Stomach (tissue), 9 donors: Measurements from ENCODE around the gene RSAD1. TPM values are rescaled to one million over a fixed set of nuclear protein-coding genes. Genes with fewer than 3 reads are reported as not detected.
A peak's percentile ranks its signal among the peaks of the same experiment; 100 is the strongest.

Experiments used
- DNase-seq, 2 donors: peaks; one replicate each; pipeline versions ENCODE4 v3.0.0 to v3.0.0-alpha.2; 2013 to 2019
- H3K27ac ChIP-seq, 5 donors: fragments of 200-600 bp in 4 of 5; sonication (generic) in 4 of 5; one replicate each; pipeline ENCODE4 v1.5.1; 2013 to 2019; ENCODE audit warnings: mild to moderate bottlenecking in 1 of 5, moderate library complexity in 1 of 5
- H3K27me3 ChIP-seq, 3 donors: fragments of 200-600 bp; sonication (generic); one replicate each; pipeline ENCODE4 v1.5.1; 2017 to 2019; ENCODE audit warnings: mixed run types in 1 of 3
- H3K36me3 ChIP-seq, 4 donors: fragments of 200-600 bp; sonication (generic); 1 replicate in 3 of 4; 2 replicates in 1 of 4; pipeline ENCODE4 v1.5.1; 2016 to 2019
- H3K4me1 ChIP-seq, 4 donors: fragments of 200-600 bp; sonication (generic); one replicate each; pipeline ENCODE4 v1.5.1; 2016 to 2019
- H3K4me3 ChIP-seq, 4 donors: fragments of 200-600 bp; sonication (generic) in 3 of 4; one replicate each; pipeline ENCODE4 v1.5.1; 2016 to 2019; ENCODE audit warnings: mild to moderate bottlenecking in 1 of 4
- H3K9me3 ChIP-seq, 4 donors: fragments of 200-600 bp; sonication (generic); one replicate each; pipeline ENCODE4 v1.5.1; 2016 to 2019
- EP300 ChIP-seq: sonication (generic); formaldehyde crosslinking; IDR thresholded peaks from one replicate; pipeline ENCODE4 v1.6.1; 2017; ENCODE audit warnings: antibody characterized with exemption
- POLR2A ChIP-seq, 4 donors: fragments of 450-650 bp; IDR thresholded peaks; one replicate each; pipeline ENCODE4 v1.6.1; 2016; ENCODE audit warnings: antibody characterized with exemption in 4 of 4, control low read depth in 2 of 4, mild to moderate bottlenecking in 1 of 4, moderate library complexity in 1 of 4
- POLR2AphosphoS5 ChIP-seq, 3 donors: sonication (generic); formaldehyde crosslinking; IDR thresholded peaks; one replicate each; pipeline ENCODE4 v1.6.1; 2016; ENCODE audit warnings: antibody characterized with exemption in 3 of 3
- WGBS, 5 donors: extraction: QIAGEN DNeasy Blood & Tissue Kit in 3 of 5; methylation state at CpG; one replicate each; pipeline versions ENCODE4 v1.1.5 to v1.1.7; 2013 to 2018; 5-methylcytosine and 5-hydroxymethylcytosine counted together
- intact Hi-C: fragments of 100-400 bp; cut with DNase I; formaldehyde crosslinking; loops from one replicate; pipeline ENCODE4 v1.15.1; 2023; ENCODE audit warnings: low total_unique reads
- polyA plus RNA-seq, 3 donors: library from polyadenylated mRNA; stranded (reverse); fragments of 200-250 nt; gene quantifications; one replicate each; pipeline ENCODE4 v1.2.3, GENCODE V29; 2013
- total RNA-seq, 5 donors: library from RNA; depleted of rRNA; stranded (reverse); fragments of >200 nt; gene quantifications; one replicate each; pipeline versions ENCODE4 v1.1.0 to v1.2.3, GENCODE V29; 2014 to 2016
- TF ChIP-seq, protein P1 (sequence below), 7 experiments: fragments of 450-650 bp in 4 of 7; fragments of 200-600 bp in 3 of 7; sonication (generic) in 3 of 7; IDR thresholded peaks; one replicate each; pipeline ENCODE4 v1.5.1; 2016 to 2019; ENCODE audit warnings: antibody characterized with exemption in 7 of 7, control low read depth in 2 of 7, mild to moderate bottlenecking in 1 of 7
- donor health status: healthy with polysubstance abuse.
- donor health status: Bipolar disorder and iron deficiency.
- donor health status: healthy.

RSAD1 gene
- total and polyA plus RNA-seq, 8 donors, result 18.7 to 54.8 (median 26.3) TPM

DNA sequence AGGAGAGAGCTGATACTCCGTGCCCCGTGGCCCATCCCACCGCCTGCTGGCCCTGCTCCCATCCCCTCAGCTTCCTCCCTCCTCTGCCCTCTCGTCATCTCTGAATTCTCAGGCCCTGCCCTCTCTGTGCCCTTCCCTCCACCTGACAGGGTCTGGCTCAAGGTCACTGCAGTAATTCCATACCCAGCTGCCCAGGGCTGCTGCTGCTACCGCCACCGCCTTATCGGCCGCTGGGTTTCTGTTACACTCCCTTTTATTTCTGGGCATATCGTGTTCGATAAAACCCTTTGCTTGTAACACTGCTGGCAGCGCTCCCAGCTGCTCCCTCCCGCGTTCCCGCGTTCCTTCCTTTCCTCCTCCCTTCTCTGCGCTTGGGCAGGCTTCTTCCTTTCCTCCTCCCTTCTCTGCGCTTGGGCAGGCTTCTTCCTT lies 55.1 kb downstream of the RSAD1 start:
- Histone ChIP-seq H3K36me3 (peaks cover 12 to 24% (median 19%) of the 10 kb centered on the region in 4 donors), H3K27me3 (peaks cover 0 to 59% (median 24%) of the 10 kb centered on the region in 3 donors), H3K9me3 (no peaks in the 10 kb centered on the region), H3K4me3 (peak overlapping the region; percentile 43 to 59 (median 53)), H3K4me1 (peaks cover 37 to 68% (median 64%) of the 10 kb centered on the region in 4 donors), H3K27ac (peak overlapping the region; percentile 86 to 95 (median 91))
- intact Hi-C loops, result loop anchor here (10.0 kb wide), 1 partner anchor 49 kb away; no protein-coding TSS in a partner anchor
- TF ChIP-seq POLR2A (IDR thresholded peaks at IDR 0.05) (peak in 2 of 4 donors; percentile 12 to 73), EP300 (no peak), POLR2AphosphoS5 (IDR thresholded peaks at IDR 0.05) (peak in 2 of 3 donors; percentile 82 to 87)
- 0 to 3% (median 2%) methylated on average over 17 of the region's 17 CpGs for WGBS, 5 donors
- DNase-seq, result peak; percentile 88 to 97

DNA sequence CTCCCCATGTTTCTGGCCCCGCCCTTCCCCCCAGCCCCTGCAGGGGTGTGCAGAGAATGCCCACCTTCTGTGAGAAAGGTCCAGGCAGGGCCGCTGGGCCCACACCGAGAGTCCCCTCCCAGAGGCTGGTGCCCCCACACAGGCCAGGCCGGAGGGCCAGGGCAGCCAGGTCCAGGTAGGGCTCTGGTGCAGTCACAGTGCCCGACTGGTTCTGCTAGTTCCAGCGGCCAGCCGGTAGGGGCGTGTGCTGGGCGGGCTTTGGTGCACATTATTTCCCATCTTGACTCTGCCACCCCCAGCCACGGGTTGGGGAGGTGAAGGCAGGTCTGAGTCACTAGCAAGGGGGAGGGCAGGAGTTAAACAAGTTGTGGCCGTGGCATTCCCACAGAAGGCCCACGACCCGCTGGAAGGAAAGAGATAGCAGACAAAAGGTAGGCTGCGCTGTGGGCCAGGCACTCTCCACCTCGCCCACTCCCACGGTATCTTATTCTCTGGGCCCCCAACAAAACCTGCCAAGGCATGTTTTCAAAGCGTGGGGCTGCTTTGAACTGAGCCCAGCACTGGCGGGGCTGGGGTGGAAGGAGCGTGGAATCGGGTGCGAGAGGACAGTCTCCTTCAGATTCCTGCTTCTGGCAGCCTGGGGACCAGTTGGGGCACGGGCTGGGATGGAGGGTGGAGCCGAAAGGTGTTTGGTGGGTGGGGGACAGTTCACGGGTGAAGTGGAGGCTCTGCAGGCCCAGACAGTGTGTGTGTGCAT lies 55.7 kb downstream of the RSAD1 start:
- peaks cover 0 to 53% (median 24%) of the 10 kb centered on the region in 3 donors for H3K27me3 ChIP-seq
- peak in 2 of 3 donors; percentile 84 to 88 for TF ChIP-seq POLR2AphosphoS5 (IDR thresholded peaks at IDR 0.05)
- TF ChIP-seq, protein P1, sequence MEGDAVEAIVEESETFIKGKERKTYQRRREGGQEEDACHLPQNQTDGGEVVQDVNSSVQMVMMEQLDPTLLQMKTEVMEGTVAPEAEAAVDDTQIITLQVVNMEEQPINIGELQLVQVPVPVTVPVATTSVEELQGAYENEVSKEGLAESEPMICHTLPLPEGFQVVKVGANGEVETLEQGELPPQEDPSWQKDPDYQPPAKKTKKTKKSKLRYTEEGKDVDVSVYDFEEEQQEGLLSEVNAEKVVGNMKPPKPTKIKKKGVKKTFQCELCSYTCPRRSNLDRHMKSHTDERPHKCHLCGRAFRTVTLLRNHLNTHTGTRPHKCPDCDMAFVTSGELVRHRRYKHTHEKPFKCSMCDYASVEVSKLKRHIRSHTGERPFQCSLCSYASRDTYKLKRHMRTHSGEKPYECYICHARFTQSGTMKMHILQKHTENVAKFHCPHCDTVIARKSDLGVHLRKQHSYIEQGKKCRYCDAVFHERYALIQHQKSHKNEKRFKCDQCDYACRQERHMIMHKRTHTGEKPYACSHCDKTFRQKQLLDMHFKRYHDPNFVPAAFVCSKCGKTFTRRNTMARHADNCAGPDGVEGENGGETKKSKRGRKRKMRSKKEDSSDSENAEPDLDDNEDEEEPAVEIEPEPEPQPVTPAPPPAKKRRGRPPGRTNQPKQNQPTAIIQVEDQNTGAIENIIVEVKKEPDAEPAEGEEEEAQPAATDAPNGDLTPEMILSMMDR (IDR thresholded peaks at IDR 0.05), result peak in 4 of 7 experiments; percentile 15 to 57 (median 34)
- TF ChIP-seq EP300, result no peak
- TF ChIP-seq POLR2A (IDR thresholded peaks at IDR 0.05), result peak in 2 of 4 donors; percentile 7 to 19
- H3K4me1 ChIP-seq, result peaks cover 41 to 74% (median 71%) of the 10 kb centered on the region in 4 donors
- peak overlapping the region; percentile 86 to 95 (median 91) for H3K27ac ChIP-seq
- H3K36me3 ChIP-seq, result peaks cover 12 to 31% (median 26%) of the 10 kb centered on the region in 4 donors
- peak overlapping the region; percentile 43 to 59 (median 53) for H3K4me3 ChIP-seq
- intact Hi-C loops, result loop anchor here (10.0 kb wide), 1 partner anchor 50 kb away; no protein-coding TSS in a partner anchor
- 21 to 51% (median 36%) methylated on average over 15 to 24 of the region's 24 CpGs for WGBS, 5 donors
- DNase-seq, result peak; percentile 83 to 90
- no peaks in the 10 kb centered on the region for H3K9me3 ChIP-seq

DNA sequence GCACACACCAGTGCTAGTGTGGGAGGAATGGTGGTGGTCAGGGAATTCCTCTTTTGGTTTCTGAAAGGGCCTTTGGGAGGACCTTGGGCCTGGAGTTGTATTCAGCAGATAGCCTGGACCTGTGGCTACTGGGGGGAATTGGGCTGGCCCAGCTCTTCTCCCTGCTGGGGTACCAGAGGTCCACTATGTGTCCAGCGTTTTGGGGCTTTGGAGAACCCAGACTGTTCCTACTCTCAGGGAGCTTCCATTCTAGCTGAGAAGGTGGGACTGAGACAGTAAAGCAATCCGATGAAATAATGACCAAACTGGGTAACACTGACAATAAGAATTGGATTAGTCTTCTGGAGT lies 56.3 kb downstream of the RSAD1 start:
- H3K4me1 ChIP-seq, result peaks cover 44 to 79% (median 75%) of the 10 kb centered on the region in 4 donors
- peak overlapping the region; percentile 43 to 59 (median 53) for H3K4me3 ChIP-seq
- peak overlapping the region; percentile 86 to 95 (median 91) for H3K27ac ChIP-seq
- H3K36me3 ChIP-seq, result peaks cover 12 to 35% (median 30%) of the 10 kb centered on the region in 4 donors
- intact Hi-C loops, result loop anchor here (10.0 kb wide), 1 partner anchor 50 kb away; no protein-coding TSS in a partner anchor
- no peak for DNase-seq
- WGBS, 5 donors, result 44 to 74% (median 53%) methylated on average over 2 of the region's 2 CpGs
- peaks cover 0 to 50% (median 24%) of the 10 kb centered on the region in 3 donors for H3K27me3 ChIP-seq
- no peaks in the 10 kb centered on the region for H3K9me3 ChIP-seq
- TF ChIP-seq POLR2A (IDR thresholded peaks at IDR 0.05), result no peak
- TF ChIP-seq, protein P1 (IDR thresholded peaks at IDR 0.05), result no peak
- no peak for TF ChIP-seq POLR2AphosphoS5 (IDR thresholded peaks at IDR 0.05)
- no peak for TF ChIP-seq EP300

DNA sequence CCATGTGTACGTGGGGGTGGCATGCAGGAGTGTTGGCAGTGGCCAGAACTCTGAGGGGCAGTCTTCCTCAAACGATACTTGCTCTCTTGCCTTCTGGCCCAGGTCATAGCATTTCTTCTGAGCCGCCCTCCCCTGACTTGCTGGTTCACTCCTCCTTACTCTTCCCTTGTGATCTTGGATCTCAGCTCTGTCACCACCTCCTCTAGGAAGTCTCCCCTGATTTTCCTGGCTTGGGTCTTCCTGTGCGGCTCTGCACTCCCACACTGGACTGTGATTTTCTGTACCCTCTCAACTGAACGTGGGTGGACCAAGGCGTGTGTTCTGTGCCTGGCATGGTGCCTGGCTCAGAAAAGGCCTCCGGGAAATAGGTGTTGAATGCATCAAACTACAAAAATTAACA lies 56.7 kb downstream of the RSAD1 start:
- TF ChIP-seq EP300, result no peak
- TF ChIP-seq POLR2AphosphoS5 (IDR thresholded peaks at IDR 0.05), result no peak
- TF ChIP-seq, protein P1 (IDR thresholded peaks at IDR 0.05), result no peak
- no peak for TF ChIP-seq POLR2A (IDR thresholded peaks at IDR 0.05)
- WGBS, 5 donors, result 37 to 65% (median 52%) methylated on average over 7 of the region's 7 CpGs
- H3K27me3 ChIP-seq, result peaks cover 0 to 45% (median 24%) of the 10 kb centered on the region in 3 donors
- no peak for DNase-seq
- peak overlapping the region; percentile 86 to 95 (median 91) for H3K27ac ChIP-seq
- H3K4me1 ChIP-seq, result peaks cover 49 to 83% (median 78%) of the 10 kb centered on the region in 4 donors
- intact Hi-C loops, result loop anchor here (10.0 kb wide), 1 partner anchor 51 kb away; no protein-coding TSS in a partner anchor
- peaks cover 12 to 38% (median 32%) of the 10 kb centered on the region in 4 donors for H3K36me3 ChIP-seq
- H3K4me3 ChIP-seq, result peak overlapping the region; percentile 43 to 59 (median 53)
- no peaks in the 10 kb centered on the region for H3K9me3 ChIP-seq

Other genes with a start within 250 kb of the RSAD1 start
- 10 to 100 TPM in 3 of 5 donors, 1 to 10 TPM in 2; 2.7 to 24.9 (median 10.4) TPM for gene TMEM92, start 204.4 kb upstream of the RSAD1 start, total RNA-seq
- gene TMEM92, start 204.4 kb upstream of the RSAD1 start, polyA plus RNA-seq, result 10 to 100 TPM in 2 of 3 donors, 1 to 10 TPM in 1; 9.7 to 16.3 (median 12.2) TPM
- gene XYLT2, start 132.7 kb upstream of the RSAD1 start, total RNA-seq, result 100 to 1,000 TPM in 3 of 5 donors, 10 to 100 TPM in 2; 52.7 to 166 (median 121) TPM
- gene XYLT2, start 132.7 kb upstream of the RSAD1 start, polyA plus RNA-seq, result 100 to 1,000 TPM in 1 of 3 donors, 10 to 100 TPM in 2; 57.4 to 134 (median 72.5) TPM
- gene MRPL27, start 105.7 kb upstream of the RSAD1 start, total RNA-seq, result 10 to 100 TPM; 25.0 to 67.7 (median 44.4) TPM
- 100 to 1,000 TPM; 175 to 258 (median 219) TPM for gene MRPL27, start 105.7 kb upstream of the RSAD1 start, polyA plus RNA-seq
- gene EME1, start 105.6 kb upstream of the RSAD1 start, total RNA-seq, result 10 to 100 TPM in 1 of 5 donors, 1 to 10 TPM in 2, under 1 TPM in 1, not detected in 1; 0.87 to 15.8 (median 3.7) TPM
- 1 to 10 TPM in 2 of 3 donors, not detected in 1; 1.2 to 2.0 TPM for gene EME1, start 105.6 kb upstream of the RSAD1 start, polyA plus RNA-seq
- gene LRRC59, start 81.3 kb upstream of the RSAD1 start, total RNA-seq, result 100 to 1,000 TPM in 2 of 5 donors, 10 to 100 TPM in 3; 40.8 to 117 (median 77.1) TPM
- gene LRRC59, start 81.3 kb upstream of the RSAD1 start, polyA plus RNA-seq, result 10 to 100 TPM; 32.2 to 76.7 (median 75.3) TPM
- gene ACSF2, start 52.6 kb upstream of the RSAD1 start, total RNA-seq, result 100 to 1,000 TPM in 3 of 5 donors, 10 to 100 TPM in 2; 16.1 to 172 (median 103) TPM
- 10 to 100 TPM; 44.7 to 86.8 (median 49.1) TPM for gene ACSF2, start 52.6 kb upstream of the RSAD1 start, polyA plus RNA-seq
- 10 to 100 TPM in 2 of 5 donors, under 1 TPM in 2, not detected in 1; 0.45 to 12.0 (median 6.0) TPM for gene CHAD, start 10.0 kb upstream of the RSAD1 start, total RNA-seq
- gene CHAD, start 10.0 kb upstream of the RSAD1 start, polyA plus RNA-seq, result 1 to 10 TPM; 2.6 to 8.5 (median 4.9) TPM
- gene MYCBPAP, start 29.6 kb downstream of the RSAD1 start, total RNA-seq, result 1 to 10 TPM in 3 of 5 donors, not detected in 2; 1.1 to 2.7 (median 2.6) TPM
- under 1 TPM in 2 of 3 donors, not detected in 1; 0.25 to 0.31 TPM for gene MYCBPAP, start 29.6 kb downstream of the RSAD1 start, polyA plus RNA-seq
- gene EPN3, start 53.9 kb downstream of the RSAD1 start, total RNA-seq, result 100 to 1,000 TPM in 2 of 5 donors, 10 to 100 TPM in 2, 1 to 10 TPM in 1; 6.4 to 117 (median 49.5) TPM
- gene EPN3, start 53.9 kb downstream of the RSAD1 start, polyA plus RNA-seq, result 10 to 100 TPM; 25.9 to 76.3 (median 40.6) TPM
- gene SPATA20, start 68.3 kb downstream of the RSAD1 start, total RNA-seq, result 1,000 to 10,000 TPM in 1 of 5 donors, 100 to 1,000 TPM in 3, 10 to 100 TPM in 1; 45.0 to 1,214 (median 194) TPM
- 10 to 100 TPM; 24.8 to 58.6 (median 40.6) TPM for gene SPATA20, start 68.3 kb downstream of the RSAD1 start, polyA plus RNA-seq
- gene CACNA1G, start 81.9 kb downstream of the RSAD1 start, total RNA-seq, result 1 to 10 TPM in 2 of 5 donors, not detected in 3; 2.0 to 3.7 TPM
- under 1 TPM in 2 of 3 donors, not detected in 1; 0.06 to 0.10 TPM for gene CACNA1G, start 81.9 kb downstream of the RSAD1 start, polyA plus RNA-seq
- 1,000 to 10,000 TPM in 1 of 5 donors, 100 to 1,000 TPM in 4; 139 to 1,043 (median 270) TPM for gene ABCC3, start 156.0 kb downstream of the RSAD1 start, total RNA-seq
- gene ABCC3, start 156.0 kb downstream of the RSAD1 start, polyA plus RNA-seq, result 10 to 100 TPM; 13.6 to 46.4 (median 23.9) TPM
- 10 to 100 TPM in 4 of 5 donors, 1 to 10 TPM in 1; 7.5 to 36.6 (median 23.2) TPM for gene ANKRD40, start 229.1 kb downstream of the RSAD1 start, total RNA-seq
- gene ANKRD40, start 229.1 kb downstream of the RSAD1 start, polyA plus RNA-seq, result 10 to 100 TPM in 2 of 3 donors, 1 to 10 TPM in 1; 8.3 to 18.8 (median 16.0) TPM
- gene LUC7L3, start 240.7 kb downstream of the RSAD1 start, total RNA-seq, result 100 to 1,000 TPM; 170 to 429 (median 221) TPM
- 1,000 to 10,000 TPM in 1 of 3 donors, 100 to 1,000 TPM in 1, 10 to 100 TPM in 1; 63.4 to 1,211 (median 106) TPM for gene LUC7L3, start 240.7 kb downstream of the RSAD1 start, polyA plus RNA-seq